Stimulated activated CD4-positive, alpha-beta T cell treated with anti-CD3 and anti-CD28 coated beads, Interleukin-4, amount 100 ng/mL, for 4 hours (primary cell): ENCODE measurements around the gene TECPR2.

ENCODE experiments used
- DNase-seq, 2 experiments: peaks; one replicate each; pipeline ENCODE4 v3.0.0-alpha.2; 2020

Gene TECPR2

DNA sequence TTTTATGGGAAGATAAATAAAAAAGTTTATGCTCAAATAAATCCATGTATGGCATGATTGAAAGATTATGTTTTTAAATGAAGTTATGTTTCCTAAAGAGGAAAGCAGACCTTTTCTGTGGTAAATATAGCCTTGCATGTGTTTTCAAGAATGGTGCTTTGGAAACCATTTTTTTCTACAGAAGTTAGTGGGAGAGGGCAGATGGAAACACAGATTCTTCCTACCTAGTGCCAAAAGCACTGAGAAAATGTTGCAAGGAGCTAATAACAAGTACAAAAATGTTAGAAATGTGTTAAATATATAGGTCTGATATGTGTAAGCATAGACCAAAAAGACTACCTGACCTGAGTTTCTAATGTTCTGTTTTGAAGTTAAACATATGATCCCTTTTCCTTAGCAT lies 24.3 kb downstream of the TECPR2 start:
- no peak for DNase-seq

DNA sequence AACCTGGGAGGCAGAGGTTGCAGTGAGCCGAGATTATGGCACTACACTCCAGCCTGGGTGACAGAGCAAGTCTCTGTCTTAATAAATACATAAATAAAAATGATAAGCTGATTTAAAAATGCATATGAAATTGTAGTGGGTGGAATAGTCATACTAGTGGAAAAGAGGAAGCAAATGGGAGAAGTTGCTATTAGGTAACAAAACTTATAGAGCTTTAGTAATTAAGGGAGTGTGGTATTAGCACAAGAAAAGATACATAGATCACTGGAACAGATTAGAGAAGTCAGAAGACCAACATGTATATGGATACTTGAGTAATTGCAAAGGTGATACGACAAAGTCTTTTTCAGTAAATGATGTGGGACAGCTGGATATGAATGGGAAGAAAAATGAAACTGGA lies 26.5 kb downstream of the TECPR2 start:
- DNase-seq: no peak

DNA sequence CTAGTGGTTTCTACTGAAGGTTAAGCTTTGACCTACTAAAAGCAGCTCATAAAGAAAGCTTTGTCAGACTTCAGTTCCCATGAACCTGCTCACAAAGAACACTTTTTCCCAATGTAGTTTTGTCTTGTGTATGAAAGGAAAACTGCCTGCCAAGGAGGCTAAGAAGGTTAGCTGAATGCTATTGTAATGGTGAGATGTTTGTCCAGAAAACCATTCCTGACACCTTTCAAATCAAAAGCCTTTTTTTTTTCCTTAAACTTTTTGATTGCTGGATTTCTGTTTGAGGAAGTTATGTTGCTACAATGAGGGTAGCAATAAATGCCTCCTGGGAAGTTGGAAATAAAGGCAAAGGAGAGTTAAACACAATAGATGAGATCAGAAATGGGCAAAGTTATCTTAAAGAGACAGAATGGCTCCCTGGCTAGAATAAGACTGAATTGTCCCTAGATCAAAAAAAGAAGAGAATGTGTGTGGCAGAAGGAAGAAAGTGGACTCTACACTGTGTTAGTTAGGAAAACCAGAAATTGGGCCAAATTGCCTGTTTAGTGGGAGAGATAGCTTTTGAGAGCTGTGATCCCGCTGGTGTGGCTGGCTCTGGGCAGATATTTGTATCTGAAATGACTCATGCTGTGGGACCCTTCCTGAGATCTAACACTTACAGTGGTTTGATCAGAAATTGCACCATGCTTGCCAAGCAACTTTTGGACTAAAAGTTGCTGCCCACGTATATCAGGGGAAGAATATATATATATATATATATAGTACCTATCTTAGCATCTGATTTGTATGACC lies 27.5 kb downstream of the TECPR2 start:
- DNase-seq: no peak

DNA sequence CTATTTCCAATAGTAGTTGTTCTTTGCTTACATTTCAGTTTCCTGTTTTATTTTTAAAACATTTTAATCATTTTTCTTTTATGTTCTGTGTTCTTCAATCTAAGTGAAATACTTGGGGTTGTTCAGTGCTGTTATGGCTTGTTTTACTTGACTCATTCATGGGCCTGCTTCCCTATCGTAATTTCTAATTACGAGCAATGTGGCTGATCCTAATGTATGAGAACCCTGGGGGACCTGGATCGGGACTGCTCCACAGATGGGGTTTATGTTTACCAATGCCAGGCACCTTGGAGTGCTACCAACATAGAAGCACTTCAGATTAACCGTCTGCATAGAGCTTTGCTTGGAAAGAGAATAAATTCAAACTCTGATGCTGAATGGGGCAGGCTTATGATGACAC lies 29.8 kb downstream of the TECPR2 start:
- DNase-seq: no peak

DNA sequence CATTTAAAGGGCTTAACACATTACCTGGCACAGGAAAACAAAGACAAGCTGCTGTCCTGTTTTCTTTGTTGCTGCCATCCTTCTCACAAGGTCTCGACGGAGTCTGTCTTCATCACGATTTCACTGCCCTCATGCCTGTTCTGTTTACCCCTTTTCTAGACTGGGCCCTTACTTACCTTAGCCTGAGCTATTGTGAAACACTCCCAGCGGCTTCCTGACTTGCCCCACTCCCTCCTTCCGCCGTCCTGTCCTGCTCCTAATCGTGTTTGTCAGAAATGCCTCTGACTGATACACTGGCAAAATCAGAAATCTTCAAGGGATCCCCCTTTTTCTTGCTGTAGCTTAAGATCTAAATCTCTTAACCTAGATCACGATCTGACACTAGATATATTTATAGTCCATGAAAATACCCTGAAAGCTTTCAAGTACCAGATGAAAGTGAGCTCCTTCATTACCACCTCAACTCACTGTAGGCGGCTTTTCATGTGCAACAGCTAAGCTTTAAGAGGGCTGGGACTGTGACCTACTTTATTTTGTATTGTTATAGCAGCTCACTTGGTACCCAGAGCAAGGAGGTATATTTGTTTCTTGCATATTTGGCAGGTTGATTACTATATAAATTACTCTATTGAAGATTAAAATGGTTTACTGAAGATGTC lies 32.1 kb downstream of the TECPR2 start:
- DNase-seq: no peak

DNA sequence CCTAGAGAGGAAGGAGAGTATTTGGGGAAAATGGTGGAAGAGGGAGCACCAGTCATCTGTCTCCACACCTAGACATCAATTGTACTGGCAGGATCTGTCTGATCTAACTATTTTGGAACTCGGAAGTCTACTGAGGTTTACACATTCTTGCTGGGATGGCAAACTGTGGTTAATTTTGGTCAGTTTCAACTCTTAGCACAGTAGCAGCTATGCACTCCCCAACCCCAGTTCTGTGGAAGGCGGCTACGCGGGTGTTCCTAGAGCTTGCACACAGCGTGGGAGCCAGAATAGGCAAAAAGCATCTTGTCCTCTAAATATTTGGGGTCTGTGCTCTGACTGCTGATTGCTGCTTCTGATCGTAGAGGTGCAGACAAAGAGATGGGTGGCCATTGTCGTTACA lies 33.8 kb downstream of the TECPR2 start:
- DNase-seq: no peak

DNA sequence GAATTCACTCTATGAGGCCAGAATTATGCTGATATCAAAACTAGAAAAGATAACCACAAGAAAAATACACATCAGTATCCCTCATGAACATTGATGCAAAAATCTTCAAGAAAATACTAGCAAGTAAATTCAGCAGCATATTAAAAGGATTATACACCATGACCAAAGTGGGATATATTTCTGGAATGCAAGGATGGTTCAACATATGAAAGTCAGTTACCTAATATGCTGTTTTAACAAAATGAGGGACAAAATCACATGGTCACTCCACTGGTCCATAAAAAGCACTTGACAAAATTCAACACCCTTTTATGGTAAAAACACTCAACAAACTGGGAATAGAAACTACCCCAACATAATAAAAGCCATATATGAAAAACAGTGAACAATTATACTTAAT lies 40.3 kb downstream of the TECPR2 start:
- no peak for DNase-seq

DNA sequence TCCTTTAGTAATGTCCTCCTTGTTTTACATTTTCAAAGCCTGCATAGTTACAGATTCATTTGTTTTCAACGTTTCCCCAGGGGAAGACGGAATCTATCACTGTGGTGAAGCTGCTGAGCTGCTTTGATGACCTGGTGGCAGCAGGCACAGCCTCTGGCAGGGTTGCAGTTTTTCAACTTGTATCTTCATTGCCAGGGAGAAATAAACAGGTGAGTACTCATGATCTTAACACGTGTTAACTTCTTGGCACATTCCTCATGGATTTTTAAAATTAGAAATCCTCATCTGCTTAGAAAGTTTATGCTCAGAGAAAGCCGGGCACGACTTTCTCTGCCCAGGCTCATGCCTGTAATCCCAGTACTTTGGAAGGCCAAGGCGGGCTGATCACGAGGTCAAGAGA lies 44.5 kb downstream of the TECPR2 start:
- no peak for DNase-seq

DNA sequence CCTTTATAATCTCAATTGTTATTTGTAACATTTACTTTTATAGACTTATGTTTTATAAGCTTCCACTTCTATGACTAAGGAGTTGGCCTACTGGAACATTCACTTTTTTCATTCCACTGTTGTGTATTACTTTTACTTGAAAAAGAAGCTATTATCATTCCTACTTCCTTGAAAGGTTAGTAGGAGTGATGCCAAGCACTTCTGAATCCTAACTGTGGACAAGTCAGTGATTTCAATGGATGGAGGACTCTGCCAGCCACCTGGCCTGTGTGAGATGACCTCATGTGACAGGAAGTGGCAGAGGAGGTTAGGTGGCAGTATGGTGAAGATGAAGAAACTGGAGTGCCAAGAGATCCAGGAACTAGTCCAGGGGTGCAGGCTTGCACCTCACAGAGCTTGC lies 46.0 kb downstream of the TECPR2 start:
- DNase-seq: no peak

DNA sequence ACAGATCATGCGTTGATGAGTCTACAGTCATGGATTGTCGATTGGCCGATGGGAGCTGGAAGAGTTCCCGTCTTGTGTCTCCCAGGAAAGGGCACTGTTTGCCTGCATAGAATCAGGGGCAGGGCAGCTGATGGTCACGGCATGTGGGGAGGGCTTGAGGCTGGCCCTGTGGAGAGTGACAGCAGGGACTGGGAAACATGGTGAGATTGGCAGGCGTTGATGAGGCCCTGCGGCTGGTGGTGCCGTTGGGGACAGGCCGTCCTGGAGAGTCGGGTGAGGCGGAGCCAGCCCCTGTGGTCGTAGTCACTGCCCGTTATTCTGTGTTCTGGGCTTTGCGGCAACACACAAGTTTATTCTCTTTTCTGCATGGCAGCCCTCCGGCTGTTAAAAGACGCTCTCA lies 52.9 kb downstream of the TECPR2 start:
- DNase-seq: no peak

DNA sequence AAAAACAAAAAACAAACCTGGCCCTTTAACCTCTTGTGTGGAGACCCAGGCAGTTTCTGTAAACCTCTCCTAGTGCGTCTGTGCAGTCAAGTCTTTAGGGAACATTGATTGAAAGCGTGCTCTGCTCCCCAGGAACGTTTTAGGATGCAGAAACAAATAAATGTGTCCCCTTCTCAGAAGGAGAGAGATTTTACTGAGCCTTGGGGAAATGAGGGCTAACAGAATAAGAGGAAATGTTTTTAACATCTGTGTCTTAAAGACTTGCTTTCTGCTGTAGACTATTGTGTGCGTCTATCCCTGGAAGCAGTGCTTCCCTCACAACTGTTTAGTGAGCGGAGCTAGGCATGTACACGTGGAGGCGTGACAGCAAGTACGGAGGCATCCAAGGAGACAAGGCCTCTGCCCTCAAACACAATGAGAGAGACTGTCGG lies 54.3 kb downstream of the TECPR2 start:
- no peak for DNase-seq

DNA sequence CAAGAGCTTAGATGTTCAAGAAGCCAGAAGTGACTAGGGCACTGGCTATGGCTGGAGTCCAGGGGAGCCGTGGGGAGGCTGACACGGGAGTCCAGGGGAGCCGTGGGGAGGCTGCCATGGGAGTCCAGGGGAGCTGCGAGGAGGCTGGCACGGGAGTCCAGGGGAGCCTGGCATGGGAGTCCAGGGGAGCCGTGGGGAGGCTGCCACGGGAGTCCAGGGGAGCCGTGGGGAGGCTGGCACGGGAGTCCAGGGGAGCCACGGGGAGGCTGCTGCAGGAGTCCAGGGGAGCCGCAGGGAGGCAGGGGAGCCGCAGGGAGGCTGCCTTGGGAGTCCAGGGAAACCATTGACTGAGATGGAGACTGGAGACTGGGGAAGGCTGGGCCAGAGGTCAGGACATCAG lies 54.9 kb downstream of the TECPR2 start:
- DNase-seq: no peak

DNA sequence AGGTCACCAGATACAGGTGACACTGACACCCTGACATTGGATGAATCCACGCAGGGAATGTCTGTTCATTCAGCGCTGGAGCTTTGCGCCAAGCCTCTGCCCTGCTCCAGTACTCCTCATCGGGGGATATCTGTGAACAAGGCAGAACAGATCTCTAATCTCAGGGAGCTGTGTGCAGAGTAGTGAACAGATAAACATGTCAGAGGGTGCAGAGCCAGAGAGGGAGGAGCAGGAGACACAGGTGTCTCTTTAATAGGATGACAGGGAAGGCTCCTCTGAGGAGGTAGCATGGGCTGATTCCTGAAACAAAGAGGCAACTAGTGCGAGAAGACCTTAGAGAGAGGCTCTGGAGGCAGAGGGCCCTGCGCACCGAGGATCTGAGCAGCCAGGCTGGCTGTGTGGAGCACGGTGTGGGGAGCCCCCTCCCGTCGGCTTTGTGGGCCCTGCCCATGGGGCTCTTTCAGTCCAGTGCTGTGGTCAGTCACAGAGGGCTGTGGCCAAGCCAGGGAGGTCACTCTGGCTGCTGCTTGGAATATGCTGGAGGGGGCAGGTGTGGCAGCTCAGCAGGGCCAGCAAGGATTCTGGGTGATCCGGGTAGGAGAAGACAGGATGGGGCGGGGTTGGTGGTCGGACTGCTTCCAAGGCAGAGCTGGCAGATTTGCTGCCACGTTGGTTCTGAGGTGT lies 55.6 kb downstream of the TECPR2 start:
- DNase-seq: no peak

DNA sequence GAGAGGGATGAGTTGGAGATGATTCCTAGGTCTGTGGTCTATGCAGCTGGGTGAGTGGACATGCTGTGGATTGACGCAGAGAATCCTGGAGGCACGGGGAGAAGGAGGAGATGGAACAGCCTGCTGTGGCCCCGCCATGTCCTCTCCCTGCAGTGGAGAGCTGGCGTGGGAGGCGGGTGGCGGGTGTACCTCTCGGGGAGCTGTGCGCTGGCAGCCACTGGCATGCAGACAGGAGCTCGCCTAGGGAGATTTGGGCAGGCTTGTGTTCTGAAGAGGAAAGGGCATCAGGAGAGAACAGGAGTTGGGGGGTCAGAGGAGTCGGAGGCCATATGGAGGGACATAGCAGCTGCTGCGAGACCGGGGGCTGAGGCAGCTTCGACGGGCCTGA lies 56.1 kb downstream of the TECPR2 start:
- no peak for DNase-seq

DNA sequence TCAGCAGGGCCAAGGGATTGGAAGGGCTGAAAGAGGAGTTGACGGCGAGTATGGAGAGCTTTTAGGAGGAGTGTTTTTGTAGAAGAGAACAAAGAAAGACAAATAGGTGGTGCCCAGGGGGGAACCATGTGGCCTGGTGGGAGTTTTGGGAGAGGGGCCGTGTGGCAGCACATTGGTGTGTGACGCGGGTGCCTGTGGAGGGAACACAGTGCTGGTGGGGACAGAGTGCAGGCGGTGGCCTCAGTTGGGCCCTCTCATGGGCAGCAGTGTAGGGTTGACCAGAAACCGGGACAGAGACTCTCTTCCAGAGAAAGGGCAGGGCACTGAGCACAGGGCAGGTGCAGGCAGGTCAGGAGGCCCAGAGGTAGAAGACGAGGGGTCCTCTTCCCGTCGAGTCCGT lies 56.5 kb downstream of the TECPR2 start:
- DNase-seq: no peak

DNA sequence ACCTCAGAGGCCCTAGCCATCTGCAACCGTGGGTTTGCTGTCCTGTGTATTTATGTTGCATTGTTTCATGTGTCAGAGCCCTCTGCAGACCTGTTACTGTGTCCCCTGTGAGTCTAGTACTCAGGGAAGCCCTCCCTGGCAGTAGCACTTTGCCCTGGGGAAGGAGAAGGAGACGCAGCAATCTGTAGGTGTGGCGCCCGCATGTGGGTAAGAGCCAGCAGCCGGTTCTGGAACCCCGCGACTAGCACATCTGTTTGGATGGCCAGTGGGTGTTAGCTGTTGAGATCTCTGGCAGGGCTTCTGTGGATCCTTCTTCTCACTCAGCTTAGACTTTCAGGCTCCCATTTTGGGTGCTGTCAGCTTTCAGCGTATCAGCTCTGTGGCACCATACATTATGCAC lies 57.0 kb downstream of the TECPR2 start:
- DNase-seq: no peak

DNA sequence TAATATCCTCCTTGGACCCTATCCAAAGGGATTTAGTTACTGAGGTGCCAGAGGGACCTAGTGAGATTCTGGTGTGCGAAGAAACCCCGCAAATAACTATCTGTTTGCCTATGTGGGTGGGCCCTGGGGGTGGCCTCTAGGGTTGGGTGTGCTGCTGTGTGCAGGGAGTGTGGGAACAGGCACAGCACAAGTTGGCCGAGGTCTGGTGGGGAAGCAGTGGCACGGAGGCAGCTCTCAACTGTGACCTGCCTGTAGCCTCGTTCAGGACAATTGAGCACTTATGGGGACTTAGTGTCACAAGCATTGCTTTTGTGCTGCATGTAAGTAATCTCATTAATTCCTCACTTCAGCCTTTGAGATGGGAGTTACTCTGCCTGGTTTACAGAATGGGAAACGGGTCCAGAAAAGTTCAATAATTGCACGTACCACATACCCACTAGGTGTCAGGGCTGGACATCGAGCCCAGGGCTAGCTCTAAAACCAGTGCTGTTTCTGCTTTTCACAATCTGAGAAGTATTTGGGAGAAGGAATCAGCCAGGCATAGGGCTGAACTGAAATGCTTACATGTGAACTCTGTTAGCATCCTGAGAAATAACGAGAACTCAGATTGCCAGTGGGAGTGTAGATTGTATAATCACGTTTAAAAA lies 58.8 kb downstream of the TECPR2 start:
- no peak for DNase-seq

DNA sequence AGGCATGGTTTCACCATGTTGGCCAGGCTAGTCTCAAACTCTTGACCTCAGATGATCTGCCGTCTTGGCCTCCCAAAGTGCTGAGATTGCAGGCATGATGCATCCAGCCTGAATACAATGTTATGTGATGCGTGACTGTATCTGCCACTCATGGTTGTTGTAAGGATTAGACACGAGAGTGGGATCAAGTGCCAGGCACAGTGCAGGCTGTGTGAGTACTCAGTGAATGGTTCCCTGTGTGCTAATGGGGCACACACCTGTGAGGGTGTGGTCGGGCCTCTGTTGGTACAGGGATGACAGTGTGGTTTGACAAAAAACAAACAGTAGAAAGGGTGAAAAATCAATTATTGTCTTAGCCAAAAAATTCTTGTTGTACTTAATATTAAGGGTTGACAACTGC lies 61.8 kb downstream of the TECPR2 start:
- no peak for DNase-seq

DNA sequence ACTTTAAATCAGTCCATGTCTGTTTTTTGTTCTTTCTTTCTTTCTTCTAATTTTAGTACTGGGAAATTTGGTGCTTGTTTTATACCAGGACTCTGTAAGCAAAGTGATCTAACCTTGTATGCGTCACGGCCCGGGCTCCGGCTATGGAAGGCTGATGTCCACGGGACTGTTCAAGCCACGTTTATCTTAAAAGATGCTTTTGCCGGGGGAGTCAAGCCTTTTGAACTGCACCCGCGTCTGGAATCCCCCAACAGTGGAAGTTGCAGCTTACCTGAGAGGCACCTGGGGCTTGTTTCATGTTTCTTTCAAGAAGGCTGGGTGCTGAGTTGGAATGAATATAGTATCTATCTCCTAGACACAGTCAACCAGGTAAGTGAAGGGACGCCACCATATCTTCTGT lies 62.2 kb downstream of the TECPR2 start:
- no peak for DNase-seq

DNA sequence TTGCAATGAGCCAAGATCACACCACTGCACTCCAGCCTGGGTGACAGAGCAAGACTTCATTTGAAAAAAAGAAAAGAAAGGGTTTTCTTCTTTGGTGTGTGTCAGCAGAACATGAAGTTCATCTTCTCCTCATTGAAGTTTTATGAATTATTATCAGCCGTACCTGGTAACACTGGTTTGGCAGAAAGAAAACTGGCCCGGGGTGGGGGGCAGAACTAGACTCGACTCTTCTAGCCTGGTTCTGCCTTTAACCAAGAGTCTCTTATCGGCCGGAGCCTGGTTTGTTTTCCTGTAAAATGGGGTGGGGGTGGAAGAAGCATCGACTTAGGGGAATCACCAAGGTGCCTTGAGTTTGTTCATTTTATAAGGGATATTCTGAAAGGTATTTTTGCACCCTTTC lies 64.1 kb downstream of the TECPR2 start:
- no peak for DNase-seq

DNA sequence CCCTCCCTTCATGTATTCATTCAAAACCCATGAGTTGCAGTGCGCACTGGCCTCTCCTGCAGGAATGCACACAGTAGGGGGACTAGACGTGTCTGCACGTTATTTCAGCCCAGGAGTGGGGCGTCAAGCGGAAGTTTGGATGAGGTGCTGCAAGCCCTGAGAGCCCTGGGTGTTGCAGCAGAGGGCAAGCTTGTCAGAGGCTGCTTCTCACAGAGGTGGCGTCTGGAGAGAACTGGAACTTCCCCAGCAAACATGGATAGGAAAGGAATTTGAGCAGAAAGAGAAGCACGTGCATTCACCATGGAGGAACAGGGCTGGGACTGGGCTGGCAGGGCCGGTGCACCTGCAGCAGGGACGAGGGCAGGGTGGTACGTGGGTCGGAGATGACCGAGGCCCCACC lies 64.9 kb downstream of the TECPR2 start:
- no peak for DNase-seq

DNA sequence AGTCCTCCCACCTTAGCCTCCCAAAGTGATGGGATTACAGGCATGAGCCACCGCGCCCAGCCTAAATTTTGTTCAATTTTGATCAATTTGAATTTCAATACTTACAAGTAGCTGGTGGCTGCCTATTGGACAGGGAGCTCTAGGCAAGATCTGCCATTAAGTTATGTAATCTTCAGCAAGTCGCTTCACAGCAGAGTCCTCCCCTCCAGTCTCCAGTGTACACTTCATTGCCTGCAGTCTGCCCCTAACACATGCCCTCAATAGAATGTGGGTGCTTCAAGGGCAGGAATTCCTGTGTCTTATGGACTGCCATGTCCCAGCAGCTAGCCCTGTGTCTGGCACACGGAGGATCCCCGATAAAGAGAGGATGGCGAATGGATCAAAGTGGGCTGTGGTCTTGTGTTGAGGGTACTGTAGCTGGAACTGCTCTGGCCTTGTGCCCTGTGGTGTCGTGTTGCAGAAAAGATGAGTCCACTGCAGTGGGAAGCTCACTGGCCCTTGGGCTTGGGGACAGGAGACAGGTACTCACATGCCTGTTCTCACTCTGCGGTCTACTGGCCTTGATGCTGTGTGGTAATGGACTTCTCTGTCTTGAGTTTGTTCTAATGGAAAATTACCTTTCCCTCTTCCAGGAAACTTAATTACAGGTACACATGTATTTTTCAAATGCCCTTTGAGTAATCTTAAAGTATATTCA lies 67.6 kb downstream of the TECPR2 start:
- no peak for DNase-seq

DNA sequence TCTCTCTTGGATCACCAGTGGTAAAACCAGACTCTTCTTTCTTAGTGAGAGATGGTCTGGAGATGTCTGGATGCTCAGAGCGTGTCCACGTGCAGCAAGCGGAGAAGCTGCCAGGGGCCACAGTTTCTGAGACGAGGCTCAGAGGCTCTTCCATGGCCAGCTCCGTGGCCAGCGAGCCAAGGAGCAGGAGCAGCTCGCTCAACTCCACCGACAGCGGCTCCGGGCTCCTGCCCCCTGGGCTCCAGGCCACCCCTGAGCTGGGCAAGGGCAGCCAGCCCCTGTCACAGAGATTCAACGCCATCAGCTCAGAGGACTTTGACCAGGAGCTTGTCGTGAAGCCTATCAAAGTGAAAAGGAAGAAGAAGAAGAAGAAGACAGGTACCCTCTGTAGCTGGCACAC lies 69.0 kb downstream of the TECPR2 start:
- no peak for DNase-seq
